IPS DF 4.7 (cell line): ENCODE results near the gene CASZ1.

ENCODE experiments used
- DNase-seq: peaks from one replicate; pipeline ENCODE4 v3.0.0-alpha.2; 2013; ENCODE audit warnings: low spot score; ENCODE audit errors: extremely low read depth

The CASZ1 gene

GRCh38 chr1:10625554-10625953 lies 170.9 kb downstream of the CASZ1 start:
- DNase-seq = no peak

DNA sequence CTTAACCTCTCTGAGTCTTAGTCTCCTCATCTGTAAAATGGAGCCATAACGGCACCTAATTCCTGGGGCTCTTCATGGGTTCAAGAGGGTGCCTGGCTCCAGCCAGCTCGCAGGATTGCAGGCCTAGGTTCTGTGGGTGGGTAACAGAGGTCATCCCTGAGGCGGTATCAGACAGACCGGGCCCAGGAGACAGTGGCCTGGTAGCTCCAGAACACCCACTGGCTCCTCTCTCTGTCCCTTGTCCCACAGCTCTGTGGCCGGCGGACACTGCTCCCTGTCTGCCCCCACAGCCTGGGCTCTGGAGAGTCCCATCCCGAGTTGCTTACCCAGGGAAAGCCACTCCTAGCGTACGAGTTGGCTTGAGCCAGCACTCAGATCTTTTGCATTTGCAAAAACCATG lies 171.4 kb downstream of the CASZ1 start:
- DNase-seq = no peak

DNA sequence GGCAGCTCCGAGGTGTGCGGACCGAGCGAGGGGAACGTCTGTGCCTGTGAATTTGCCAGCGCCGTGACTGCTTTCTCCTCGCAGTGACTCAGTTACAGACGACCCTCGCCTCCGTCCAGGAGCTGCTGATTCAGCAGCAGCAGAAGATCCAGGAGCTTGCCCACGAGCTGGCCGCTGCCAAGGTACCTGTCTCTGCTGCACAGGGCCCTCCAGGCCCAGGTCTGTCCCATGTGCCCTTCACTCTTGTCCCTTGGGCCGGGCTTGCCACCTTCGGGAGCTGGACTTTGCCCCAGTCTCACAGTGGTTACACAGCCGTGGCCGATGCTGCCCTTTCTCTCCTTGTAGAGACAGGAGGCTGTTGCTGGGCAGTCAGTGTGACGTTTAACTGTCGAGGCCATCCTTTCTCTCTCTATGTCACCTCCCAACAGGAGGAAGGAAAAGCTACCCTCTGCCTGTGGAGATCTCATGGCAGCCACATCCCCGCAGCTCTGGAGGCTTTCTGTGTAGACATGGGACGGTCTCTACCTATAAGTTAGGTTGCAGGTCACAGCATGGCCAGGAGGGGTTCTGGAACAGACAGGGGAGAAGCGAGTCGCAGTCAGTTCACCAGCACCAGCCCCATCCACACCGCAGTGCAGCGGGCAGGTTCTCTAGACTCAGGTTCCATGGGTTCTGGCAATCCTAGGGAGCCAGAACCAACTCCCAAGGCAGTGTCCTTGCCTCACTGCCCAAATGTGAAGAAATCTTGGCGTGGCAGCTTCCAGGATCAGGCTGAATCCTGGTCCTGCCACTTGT lies 172.0 kb downstream of the CASZ1 start:
- DNase-seq = no peak

DNA sequence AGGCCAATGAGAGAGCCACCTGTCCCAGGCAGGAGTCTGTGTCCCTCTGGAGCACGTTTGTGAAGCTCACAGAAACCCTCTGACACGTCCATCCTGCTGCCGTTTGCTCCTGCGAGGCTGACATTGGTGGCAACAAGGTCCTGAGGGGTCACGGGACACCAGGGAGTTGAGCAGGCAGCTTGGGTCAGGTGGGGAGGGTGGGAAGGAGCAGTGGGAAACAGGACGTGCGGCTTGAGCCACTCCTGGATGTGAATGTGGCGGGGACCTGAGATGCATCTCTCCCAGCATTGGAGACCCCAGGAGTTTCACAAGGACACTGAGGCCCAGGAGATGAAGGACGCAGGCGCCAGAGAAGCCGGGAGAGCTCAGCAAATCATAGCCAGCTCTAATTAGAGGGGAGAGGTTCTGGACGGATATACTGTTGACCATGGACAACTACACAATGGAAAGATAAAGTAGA lies 172.7 kb downstream of the CASZ1 start:
- DNase-seq = no peak

GRCh38 chr1:10622910-10623685 lies 173.3 kb downstream of the CASZ1 start:
- DNase-seq = no peak

GRCh38 chr1:10621906-10622305 lies 174.5 kb downstream of the CASZ1 start:
- DNase-seq = no peak

DNA sequence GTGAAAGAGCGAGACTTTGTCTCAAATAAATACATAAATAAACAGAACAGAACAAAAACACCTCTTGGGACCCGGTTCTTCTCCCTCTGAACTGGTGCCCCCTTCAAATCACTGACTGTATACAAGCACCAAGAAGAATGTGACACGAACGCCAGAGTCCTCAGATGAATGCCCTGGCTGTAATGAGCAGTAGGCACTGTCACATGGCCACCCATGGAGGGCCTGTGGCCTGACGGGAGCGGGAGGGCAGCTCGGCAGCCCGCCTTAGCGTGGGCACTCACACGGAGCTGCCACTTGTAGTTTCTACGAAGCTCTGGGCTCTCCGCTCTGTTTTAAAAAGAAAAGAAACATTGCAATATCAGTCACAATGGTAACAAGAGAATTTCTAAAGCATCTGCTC lies 175.7 kb downstream of the CASZ1 start:
- no peak for DNase-seq

- no peak for DNase-seq
These were observed 178.2 kb downstream of the CASZ1 start for GRCh38 chr1:10617931-10618885.

GRCh38 chr1:10617318-10617717 lies 179.1 kb downstream of the CASZ1 start:
- no peak for DNase-seq

DNA sequence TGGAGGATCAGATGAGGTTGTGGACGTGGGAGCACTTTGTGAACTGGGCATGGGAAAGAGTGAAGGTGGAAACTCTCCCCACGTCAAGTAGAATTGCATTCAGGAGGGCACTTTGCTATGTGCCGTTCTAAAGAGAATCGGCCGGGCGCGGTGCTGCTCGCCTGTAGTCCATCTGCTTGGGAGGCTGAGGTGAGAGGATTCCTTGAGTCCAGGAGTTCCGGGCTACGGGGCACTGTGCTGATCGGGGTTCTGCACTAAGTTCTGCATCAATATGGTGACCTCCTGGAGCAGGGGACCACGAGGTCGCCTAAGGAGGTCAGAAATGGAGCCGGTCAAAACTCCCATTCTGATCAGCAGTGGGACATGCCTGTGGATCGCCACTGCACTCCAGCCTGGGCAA lies 179.8 kb downstream of the CASZ1 start:
- no peak for DNase-seq

DNA sequence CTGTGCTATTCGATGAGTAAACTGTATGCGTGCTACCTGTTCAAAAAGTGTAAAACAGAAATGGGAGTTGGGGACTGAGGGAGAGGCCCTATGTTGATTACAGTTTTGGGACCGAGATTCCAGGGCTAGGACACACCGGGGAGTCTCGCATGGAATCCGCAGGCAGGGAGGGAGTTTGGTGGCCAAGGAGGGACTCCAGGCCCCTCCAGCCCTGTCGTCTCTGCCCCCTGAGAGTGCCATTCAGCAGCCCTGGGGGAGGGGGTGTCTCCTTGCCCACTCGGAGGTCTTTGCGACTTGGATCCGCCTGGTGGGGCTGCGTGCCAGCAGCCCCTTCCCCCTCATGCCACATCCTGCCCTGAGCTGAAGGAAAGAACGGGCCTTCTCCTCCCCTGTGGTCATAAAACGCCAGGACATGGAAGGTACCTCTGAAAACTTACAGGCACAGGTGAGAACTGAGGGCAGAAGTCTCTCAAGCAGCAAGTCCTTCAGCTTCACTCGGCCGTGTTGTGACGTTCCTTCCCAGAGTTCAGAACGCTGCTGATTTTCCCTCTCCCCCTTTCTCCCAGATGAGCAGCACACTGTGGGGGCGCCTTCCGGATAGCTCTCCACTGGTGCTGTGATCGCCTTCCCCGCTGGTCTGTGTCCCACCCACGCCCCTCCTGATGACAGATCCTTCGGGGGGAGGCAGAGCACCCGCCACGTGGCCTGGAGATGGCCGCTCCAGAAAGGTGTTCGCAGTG lies 180.3 kb downstream of the CASZ1 start:
- no peak for DNase-seq

- DNase-seq = no peak
These were observed 181.1 kb downstream of the CASZ1 start for GRCh38 chr1:10615332-10615731.

DNA sequence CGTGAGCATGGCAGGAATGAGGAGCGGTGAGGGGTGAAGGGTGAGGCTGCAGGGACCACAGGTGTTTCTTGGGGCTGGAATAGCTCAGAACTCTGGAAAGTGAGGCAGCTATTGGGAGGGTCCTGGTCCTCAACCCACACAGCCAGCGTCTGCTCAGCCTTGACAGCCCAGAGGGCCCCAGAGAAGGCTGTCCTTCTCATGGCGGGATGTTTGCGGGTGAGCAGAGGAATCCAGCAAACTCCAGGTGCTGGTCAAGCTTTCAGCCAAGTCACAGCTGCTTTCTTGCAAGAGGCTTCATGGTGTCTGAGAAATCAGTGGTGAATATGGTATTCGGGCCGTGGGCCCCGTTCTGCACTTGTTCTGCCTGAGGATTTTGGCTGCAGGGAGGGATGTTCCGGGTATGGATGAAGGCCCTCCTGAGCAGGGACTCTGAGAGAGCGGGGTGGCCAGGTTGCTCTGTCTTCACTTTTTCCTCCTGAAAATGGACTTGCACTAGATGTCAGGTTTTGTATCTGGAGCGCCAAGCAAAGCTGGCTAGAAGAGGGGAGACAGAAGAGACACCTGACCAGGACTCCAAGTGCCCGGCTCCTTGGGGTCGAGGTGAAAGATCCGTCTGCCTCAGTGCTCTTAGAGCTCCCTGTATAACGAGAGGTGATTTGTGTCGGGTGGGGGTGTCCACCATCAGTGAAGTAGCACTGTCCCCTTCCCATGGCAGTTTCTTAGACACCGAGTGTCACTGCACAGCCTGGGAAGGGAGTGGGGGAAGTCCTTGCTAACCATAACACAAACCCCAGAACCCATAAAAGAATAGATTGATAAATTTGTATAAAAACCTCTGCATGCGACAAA lies 181.8 kb downstream of the CASZ1 start:
- no peak for DNase-seq

DNA sequence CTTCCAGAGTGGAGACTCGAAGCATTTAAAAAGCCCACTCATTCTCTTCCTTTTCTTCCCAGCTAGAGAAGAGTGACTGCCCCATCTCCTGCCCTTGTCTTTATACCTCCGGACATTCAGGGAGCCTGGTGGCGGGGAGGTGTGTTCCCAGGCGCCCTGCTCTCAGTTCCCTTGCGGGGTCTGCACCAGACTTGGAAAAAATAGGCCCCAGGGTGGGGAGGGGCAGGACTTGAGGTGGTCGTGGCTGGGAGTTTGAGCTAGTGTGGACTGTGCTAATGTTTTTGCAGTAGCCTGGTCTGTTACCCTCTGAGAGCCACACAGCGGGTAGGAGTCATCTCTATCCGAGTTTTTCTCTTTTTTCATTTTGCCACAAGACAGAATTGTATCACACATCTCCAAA lies 182.6 kb downstream of the CASZ1 start:
- no peak for DNase-seq

GRCh38 chr1:10613340-10613739 lies 183.1 kb downstream of the CASZ1 start:
- no peak for DNase-seq

DNA sequence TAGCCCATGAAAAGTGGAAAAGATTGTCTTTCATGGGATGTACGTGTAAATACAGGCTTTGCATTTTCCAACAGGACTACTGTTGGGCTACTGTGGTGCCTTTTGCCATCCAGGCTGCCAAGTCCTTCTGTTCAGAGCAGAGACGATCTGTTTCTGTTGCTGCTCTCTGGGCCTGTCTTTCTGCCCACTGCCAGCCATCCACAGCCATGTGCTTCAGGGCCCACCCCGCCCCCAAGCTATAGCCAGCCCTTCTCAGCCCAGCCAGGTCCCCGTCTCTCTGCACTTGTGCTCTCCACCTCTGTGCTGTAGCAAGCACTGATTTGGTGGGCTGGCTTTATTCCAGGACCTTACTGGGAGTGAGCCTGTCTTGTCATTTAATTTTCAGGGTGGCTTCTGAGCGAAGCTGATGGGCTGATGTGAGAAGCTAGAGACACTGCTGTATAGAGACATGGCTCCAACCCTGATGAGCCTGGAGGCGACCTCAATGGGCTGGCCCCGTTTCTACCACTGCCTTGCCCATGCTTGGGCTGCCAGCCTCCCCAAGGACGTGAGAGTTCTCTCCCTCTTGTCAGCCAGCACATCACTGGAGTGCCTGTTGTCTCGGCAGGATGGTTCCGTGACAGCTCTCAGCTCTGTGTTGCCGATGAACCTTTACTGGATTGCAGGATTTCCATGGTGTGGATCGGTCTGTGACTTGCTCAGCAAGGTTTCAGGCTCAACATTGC lies 183.8 kb downstream of the CASZ1 start:
- no peak for DNase-seq

DNA sequence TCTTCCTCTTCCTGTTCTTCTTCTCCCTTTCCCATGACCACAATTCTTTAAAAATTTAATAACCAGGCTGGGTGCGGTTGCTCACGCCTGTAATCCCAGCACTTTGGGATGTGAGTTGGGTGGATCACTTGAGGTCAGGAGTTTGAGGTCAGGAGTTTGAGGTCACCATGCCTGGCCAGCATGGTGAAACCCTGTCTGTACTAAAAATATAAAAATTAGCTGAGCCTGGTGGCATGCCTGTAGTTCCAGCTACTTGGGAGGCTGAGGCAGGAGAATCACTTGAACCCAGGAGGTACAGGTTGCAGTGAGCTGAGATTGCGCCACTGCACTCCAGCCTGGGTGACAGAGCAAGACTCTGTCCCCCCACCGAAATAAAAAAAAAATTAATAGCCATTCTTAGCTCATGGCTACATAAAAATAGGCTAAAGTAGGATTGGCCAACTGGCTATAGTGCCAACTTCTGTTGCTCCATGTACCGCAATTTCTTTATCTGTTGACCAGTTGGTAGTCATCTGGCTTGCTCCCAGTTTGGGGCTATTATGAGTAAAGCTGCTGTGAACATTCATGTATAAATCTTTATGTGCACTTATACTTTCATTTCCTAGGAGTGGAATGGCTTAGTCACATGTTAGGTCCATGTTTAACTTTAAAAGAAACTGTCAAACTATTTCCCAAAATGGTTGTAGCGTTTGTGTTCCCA lies 185.4 kb downstream of the CASZ1 start:
- DNase-seq = no peak

- DNase-seq = no peak
These were observed 187.8 kb downstream of the CASZ1 start for GRCh38 chr1:10608690-10609089.

DNA sequence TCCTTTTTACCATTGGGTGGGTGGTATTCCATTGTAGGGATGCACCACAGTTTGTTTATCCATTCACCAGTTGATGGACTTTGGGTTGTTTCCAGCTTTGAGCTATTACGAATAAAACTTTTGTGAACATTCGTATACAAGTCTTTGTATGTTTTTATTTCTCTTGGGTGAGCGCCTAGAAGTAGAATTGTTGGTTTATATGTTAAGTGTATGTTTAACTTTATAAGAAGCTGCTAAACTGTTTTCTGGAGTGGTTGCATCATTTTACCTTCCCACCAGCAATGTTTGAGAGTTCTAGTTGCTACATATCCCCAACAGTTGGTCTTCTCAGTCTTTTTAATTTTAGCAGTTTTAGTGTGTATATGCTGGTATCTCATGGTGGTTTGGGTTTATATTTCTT lies 189.2 kb downstream of the CASZ1 start:
- no peak for DNase-seq
